NB4 (cell line): Measurements from ENCODE around the gene PDZRN4.

ENCODE experiments used
- DNase-seq: peaks from one replicate; pipeline ENCODE4 v3.0.0; 2010; ENCODE audit warnings: low read depth
- H3K4me3 ChIP-seq: one replicate; pipeline ENCODE4 v1.5.1; 2011; ENCODE audit warnings: mild to moderate bottlenecking, low read depth, low read length, moderate library complexity
- MYC ChIP-seq: IDR thresholded peaks from 2 replicates; pipeline ENCODE4 v1.6.1; 2011; ENCODE audit warnings: low read depth, low read length
- POLR2A ChIP-seq: IDR thresholded peaks from 2 replicates; pipeline ENCODE4 v1.6.1; 2011; ENCODE audit warnings: mild to moderate bottlenecking; ENCODE audit not compliant: insufficient read length; ENCODE audit errors: extremely low read depth
- TF ChIP-seq, protein P1 (sequence below): IDR thresholded peaks from 2 replicates; pipeline ENCODE4 v1.6.1; 2011; ENCODE audit warnings: low read depth, low read length
- TF ChIP-seq, protein P2 (sequence below): IDR thresholded peaks from one replicate; pipeline ENCODE4 v1.5.1; 2012; ENCODE audit warnings: low read depth, low read length

Gene PDZRN4

GRCh38 chr12:41289501-41289900 lies 101.4 kb downstream of the PDZRN4 start:
- no peak for DNase-seq
- no peak overlapping the region for H3K4me3 ChIP-seq
- TF ChIP-seq MYC = no peak
- TF ChIP-seq POLR2A = no peak
- TF ChIP-seq, protein P1, sequence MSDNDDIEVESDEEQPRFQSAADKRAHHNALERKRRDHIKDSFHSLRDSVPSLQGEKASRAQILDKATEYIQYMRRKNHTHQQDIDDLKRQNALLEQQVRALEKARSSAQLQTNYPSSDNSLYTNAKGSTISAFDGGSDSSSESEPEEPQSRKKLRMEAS = no peak
- TF ChIP-seq, protein P2, sequence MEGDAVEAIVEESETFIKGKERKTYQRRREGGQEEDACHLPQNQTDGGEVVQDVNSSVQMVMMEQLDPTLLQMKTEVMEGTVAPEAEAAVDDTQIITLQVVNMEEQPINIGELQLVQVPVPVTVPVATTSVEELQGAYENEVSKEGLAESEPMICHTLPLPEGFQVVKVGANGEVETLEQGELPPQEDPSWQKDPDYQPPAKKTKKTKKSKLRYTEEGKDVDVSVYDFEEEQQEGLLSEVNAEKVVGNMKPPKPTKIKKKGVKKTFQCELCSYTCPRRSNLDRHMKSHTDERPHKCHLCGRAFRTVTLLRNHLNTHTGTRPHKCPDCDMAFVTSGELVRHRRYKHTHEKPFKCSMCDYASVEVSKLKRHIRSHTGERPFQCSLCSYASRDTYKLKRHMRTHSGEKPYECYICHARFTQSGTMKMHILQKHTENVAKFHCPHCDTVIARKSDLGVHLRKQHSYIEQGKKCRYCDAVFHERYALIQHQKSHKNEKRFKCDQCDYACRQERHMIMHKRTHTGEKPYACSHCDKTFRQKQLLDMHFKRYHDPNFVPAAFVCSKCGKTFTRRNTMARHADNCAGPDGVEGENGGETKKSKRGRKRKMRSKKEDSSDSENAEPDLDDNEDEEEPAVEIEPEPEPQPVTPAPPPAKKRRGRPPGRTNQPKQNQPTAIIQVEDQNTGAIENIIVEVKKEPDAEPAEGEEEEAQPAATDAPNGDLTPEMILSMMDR = no peak

DNA sequence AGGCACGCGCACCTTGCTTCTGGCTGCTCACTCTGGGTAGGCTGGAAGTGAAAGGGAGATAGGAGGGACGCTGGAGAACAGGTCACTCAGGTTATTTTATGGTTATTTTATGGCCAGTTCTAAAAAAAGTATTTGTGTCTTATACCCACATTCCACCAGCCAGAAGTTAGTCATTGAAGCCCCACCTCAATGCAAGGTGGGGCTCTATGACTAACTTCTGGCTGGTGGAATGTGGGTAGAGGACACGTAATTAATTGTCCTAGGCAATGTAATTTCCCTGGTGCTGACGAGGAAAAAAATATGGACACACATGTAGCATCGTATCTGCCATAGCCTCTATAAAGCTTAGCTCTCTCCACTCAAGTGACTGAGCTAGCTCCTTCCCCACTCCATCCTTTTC lies 104.9 kb downstream of the PDZRN4 start:
- H3K4me3 ChIP-seq = no peak overlapping the region
- no peak for DNase-seq
- TF ChIP-seq MYC (no peak), POLR2A (no peak)
- TF ChIP-seq, protein P2 = no peak
- TF ChIP-seq, protein P1 = no peak

DNA sequence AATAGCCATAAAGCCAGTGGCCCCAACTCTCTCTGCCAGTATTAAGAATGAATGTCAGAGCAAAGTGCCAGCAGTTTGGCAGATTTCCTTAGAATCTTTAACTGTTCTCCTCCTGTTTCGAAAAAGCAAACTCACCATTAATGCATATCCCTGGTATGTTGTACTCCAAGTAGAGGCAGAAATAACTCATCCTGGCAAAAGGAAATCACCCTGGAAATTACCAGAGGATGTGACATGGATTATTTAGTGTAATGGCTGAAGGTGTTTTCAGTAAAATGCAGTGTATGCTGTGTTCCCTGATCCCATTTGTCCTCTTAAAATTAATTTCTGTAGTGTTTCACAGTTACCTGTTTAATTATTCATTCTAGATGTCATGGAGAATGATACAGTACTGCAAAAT lies 105.3 kb downstream of the PDZRN4 start:
- no peak overlapping the region for H3K4me3 ChIP-seq
- no peak for DNase-seq
- TF ChIP-seq POLR2A (no peak), MYC (no peak)
- TF ChIP-seq, protein P1 = no peak
- TF ChIP-seq, protein P2 = no peak

- H3K4me3 ChIP-seq = no peak overlapping the region
- TF ChIP-seq, protein P1 = no peak
- no peak for TF ChIP-seq MYC
- TF ChIP-seq, protein P2 = no peak
- no peak for TF ChIP-seq POLR2A
- no peak for DNase-seq
These were observed 114.9 kb downstream of the PDZRN4 start for GRCh38 chr12:41302979-41303403.

- H3K4me3 ChIP-seq = no peak overlapping the region
- no peak for DNase-seq
- TF ChIP-seq, protein P2 = no peak
- no peak for TF ChIP-seq POLR2A
- TF ChIP-seq, protein P1 = no peak
- no peak for TF ChIP-seq MYC
These were observed 116.4 kb downstream of the PDZRN4 start for GRCh38 chr12:41304526-41304925.

DNA sequence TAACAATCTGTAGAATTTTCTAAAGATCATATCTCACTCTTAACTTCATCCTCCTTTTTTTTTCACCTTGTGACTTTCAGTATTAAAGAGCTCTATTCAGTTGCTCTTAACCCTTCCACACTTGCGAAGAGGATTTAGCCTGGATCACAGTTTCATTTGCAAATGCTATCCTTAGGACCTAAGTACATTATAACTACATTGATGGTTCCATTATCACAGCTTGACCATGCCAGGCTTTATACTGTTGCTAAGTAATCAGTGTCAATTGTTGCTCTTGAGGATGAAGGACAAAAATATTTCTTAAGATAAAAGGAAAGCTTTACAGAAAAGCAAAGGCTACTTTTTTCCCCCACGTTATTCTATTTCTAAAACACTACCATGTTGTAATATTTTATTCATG lies 122.2 kb downstream of the PDZRN4 start:
- H3K4me3 ChIP-seq = no peak overlapping the region
- DNase-seq = no peak
- TF ChIP-seq MYC (no peak), POLR2A (no peak)
- TF ChIP-seq, protein P1 = no peak
- TF ChIP-seq, protein P2 = no peak
